TTC549 (cell line): ENCODE data around the gene PTGDR.
A peak's percentile ranks its signal among the peaks of the same experiment; 100 is the strongest.

Source experiments
- FAIRE-seq: peaks from 2 replicates; lab custom pipeline; 2012; peaks lifted over from hg19 to GRCh38; lab: Jason Lieb, UNC

Gene PTGDR

DNA sequence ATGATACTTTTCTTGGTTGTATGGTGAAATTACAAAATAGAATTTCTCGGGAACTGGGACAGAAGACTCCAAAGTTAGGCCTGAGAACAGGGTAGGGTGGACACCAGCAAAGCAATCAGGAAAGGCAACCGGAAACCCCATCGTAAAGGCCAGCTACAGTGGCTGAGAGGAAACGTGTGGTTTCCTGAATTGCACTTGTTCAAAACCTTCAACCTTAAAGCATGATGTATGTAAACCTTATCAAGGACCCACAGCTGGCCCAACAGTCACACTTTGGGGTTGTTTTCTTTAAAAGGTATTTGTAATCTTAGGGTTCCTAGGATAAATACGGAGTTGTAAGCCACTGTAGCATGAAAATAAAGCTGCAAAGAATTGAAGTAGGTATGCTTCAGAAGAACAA is 2.2 kb upstream of the PTGDR start:
- FAIRE-seq, result no peak

DNA sequence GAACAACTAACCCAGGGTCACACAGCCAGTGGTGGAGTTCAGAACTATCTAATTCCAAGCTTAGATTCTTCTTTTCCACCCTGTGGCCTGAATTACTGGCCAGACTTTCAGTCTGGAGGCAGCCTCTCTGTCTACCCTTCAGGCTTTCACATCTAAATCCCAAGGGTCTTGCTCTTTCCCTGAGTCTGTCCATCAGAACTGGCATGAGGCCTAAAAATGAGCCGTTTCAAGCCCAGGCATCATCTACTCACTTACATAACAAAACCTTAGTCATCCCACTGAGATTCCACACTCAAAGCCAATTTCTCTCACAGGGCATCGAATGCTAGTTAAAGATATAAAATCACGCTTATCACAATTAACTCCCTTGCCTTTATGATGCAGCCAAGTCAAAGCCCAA is 1.3 kb upstream of the PTGDR start:
- FAIRE-seq, result no peak

DNA sequence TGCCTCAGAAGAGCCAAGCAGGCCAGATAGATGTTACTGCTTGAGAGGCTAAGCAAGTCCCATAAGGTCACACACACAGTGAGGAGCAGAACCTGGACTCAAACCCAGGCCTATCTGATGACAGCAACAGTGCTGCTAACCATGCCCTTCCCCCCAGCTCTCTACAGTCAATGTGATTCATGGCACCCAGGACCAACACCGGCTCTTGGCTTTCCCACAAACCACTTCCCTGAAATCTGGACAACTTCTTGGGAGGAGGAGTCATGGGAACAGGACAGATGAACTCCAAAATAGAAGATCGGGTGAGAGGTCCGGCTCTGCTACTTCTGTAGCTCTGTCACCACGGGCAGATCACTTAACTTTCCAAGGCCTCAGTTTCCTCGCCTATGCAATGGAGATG is 716 bp upstream of the PTGDR start:
- no peak for FAIRE-seq

GRCh38 chr14:52268279-52269061 is 972 bp downstream of the PTGDR start:
- FAIRE-seq, result no peak

- no peak for FAIRE-seq
These were observed 1.6 kb downstream of the PTGDR start for GRCh38 chr14:52269100-52269499.

DNA sequence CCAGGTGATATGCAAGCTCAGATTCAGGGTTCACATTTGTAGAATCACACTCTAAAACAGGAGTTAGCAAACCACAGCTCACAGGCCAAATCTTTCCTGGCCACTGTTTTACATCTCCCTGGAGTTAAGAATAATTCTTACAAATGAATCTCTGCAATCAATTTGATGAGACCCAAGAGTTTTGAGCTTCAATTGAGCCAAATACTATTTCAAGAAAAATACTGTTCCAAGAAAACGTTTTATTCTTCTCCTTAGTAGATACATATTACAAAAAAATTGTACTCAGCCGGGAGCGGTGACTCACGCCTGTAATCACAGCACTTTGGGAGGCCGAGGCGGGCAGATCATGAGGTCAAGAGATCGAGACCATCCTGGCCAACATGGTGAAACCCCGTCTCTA is 2.5 kb downstream of the PTGDR start:
- FAIRE-seq, result no peak

- no peak for FAIRE-seq
These were observed 4.0 kb downstream of the PTGDR start for GRCh38 chr14:52271538-52271937.

- no peak for FAIRE-seq
These were observed 4.9 kb downstream of the PTGDR start for GRCh38 chr14:52272375-52272774.

DNA sequence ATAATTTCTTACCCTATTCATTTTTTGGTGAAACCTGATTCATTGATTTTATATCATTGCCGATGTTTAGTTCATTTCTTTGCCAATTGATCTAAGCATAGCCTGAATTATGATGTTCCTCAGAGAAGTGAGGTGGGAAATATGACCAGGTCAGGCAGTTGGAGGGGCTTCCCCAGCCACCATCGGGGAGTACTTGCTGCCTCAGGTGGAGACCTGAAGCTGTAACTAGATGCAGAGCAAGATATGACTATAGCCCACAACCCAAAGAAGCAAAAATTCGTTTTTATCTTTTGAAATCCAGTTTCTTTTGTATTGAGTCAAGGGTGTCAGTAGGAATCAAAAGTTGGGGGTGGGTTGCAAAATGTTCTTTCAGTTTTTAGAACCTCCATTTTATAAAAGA is 7.9 kb downstream of the PTGDR start:
- no peak for FAIRE-seq

GRCh38 chr14:52277552-52277951 is 10.1 kb downstream of the PTGDR start:
- no peak for FAIRE-seq

- no peak for FAIRE-seq
These were observed 11.9 kb downstream of the PTGDR start for GRCh38 chr14:52279408-52279807.

GRCh38 chr14:52283099-52283498 is 15.6 kb downstream of the PTGDR start:
- FAIRE-seq, result no peak

DNA sequence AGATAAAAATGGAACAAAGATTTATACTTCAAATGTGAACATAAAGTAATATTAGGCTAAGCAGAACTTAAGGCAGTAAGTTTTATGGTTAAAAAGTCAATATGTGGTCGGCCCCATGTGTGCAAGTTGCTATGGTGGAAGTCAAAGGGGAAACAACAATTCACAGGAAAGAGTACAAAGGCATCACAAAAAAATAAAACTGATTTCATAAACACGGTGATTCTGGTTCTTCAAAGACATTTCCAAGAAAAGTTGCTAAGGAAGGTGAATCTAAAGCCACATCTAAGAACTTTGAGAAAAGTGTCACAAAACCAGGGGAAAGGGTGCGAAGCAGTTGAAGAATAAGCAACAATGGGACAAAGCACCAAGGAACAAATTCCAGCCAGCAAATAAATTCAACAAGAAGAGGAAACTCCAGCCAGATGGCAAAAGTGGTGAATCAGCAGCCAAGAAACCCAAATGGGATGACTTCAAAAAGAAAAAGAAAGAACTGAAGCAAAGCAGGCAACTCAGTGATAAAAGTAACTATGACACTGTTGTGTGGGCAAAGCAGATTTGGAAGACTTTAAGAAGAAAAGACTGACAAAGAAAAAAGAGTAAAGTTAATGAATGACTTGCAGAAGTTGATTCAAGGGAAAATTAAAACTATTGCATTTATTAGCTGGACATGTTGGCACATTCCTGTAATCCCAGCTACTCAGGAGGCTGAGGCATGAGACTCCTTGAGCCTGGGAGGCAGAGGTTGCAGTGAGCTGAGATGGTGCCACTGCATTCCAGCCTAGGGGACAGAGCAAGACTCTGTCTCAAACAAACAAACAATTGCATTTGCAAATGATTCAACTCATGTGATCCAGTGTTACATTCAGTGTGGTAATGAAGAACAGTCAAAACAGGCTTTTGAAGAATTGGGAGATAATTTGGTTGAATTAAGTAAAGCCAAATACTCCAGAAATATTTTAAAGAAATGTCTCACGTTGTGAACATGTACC is 19.5 kb downstream of the PTGDR start:
- FAIRE-seq, result no peak

- no peak for FAIRE-seq
These were observed 28.9 kb downstream of the PTGDR start for GRCh38 chr14:52296378-52296777.

- no peak for FAIRE-seq
These were observed 31.3 kb downstream of the PTGDR start for GRCh38 chr14:52298795-52299194.

- FAIRE-seq, result peak; percentile 99
These were observed 32.3 kb downstream of the PTGDR start for GRCh38 chr14:52299692-52300278.

DNA sequence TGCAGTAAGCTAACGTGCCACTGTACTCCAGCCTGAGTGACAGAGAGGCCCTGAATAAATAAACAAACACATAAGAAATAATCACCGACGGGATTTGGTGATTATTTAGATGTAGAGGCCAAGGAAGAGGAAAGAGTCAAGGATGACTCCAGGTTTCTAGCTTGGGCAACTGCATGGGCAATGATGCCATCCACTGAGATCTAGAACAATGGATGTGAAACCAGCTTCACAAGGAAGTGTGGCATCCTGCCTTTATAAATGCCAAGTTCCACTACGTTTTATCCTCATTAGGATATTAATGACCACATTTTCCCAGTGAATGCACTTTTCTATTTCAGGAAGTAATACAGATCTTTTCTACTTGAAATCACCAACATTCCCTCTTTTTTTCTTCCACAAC is 35.7 kb downstream of the PTGDR start:
- FAIRE-seq, result no peak

DNA sequence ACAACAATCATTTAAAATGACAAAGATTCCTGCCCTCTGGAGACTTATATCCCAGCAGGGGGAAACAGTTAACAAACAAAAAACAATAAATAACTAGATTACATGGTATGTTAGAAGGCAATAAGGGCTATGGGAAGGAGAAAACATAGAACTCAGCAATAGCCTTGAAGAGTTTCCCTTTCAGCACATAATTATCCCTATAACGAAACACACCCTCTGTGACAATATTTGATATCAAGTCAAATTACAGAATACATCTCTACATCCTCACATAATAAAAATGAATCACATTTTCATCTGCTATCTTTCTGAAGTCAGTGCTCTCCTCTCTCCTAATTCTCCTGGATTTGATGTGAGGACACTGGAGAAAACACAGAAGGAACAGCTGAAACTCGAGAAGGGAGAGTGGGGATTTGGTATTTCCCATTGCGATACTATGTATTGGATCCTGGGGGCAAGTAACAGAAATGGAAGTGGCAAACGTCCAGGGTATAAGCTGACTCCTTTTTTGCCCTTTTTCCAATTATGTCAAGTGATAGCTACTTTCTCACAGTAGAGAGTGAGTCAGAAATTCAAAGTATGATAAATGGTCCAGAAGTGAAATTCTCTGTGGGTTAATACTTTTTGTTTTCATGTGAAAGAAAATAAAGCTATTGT is 36.9 kb downstream of the PTGDR start:
- no peak for FAIRE-seq

- FAIRE-seq, result no peak
These were observed 37.5 kb downstream of the PTGDR start for GRCh38 chr14:52305014-52305413.

DNA sequence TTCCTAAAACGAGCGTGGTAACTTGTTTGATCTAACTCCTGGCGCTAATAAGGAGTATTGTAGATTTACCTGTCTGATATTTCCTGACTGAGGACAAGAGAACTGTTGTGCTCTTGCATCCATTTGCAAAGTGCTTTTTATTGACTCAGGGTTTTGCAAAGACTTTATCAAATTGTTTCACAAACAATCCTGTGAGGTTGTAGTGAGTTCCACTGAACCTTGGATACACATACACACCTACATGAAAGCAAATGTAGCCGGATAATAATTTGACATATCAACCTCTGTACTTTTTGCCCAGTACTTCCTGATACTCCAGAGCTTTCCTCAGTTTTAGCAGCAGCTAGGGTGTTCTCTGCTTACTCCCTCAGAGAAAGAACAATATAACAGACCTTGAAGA is 39.9 kb downstream of the PTGDR start:
- no peak for FAIRE-seq

DNA sequence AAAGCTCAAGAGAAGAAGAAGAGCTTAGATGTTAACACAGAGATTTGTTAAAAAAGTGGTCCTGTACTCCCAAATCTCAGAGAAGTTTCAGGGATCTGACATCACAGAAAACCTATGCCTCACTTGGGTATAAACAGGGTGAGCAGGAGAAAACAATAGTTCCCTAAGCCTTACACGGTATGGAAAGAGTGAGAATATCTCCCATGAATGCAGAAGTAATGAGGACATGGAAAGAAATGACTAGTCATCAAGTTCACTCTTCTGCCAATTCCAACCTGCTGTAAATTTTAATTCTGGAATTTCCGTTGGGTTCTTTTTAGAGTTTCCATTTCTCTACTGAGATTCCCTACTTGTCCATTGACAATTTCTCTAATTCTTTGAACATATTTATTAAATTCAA is 40.4 kb downstream of the PTGDR start:
- no peak for FAIRE-seq

GRCh38 chr14:52310541-52310940 is 43.0 kb downstream of the PTGDR start:
- no peak for FAIRE-seq
